NCI-H2227 treated with DMSO at 0.1 percent for 48 hours (cell line): ENCODE measurements around the gene ZNF76.
A peak's percentile ranks its signal among the peaks of the same experiment; 100 is the strongest.

Experiments used
- DNase-seq: peaks from one replicate; lab custom pipeline; 2025; lab: John Stamatoyannopoulos, UW

Gene ZNF76

GRCh38 chr6:35259194-35259947 lies at the start of gene ZNF76:
TSS of gene ZNF76 (plus strand) at chr6:35259735. CDS start at chr6:35281152, 21,417 bp downstream.
- peak; percentile 96 for DNase-seq

GRCh38 chr6:35213298-35213791 lies 46.2 kb upstream of the ZNF76 start:
- peak; percentile 54 for DNase-seq

- peak; percentile 54 for DNase-seq
Observed at GRCh38 chr6:35213824-35214756, 45.4 kb upstream of the ZNF76 start, which contains the start of gene SCUBE3. TSS of gene SCUBE3 (plus strand) at chr6:35213956. CDS start at chr6:35214419, 463 bp downstream.

GRCh38 chr6:35214869-35215664 lies 44.5 kb upstream of the ZNF76 start:
- no peak for DNase-seq

- no peak for DNase-seq
Observed at GRCh38 chr6:35215665-35216411, 43.7 kb upstream of the ZNF76 start.

GRCh38 chr6:35216412-35216732 lies 43.2 kb upstream of the ZNF76 start:
- no peak for DNase-seq

GRCh38 chr6:35216851-35217811 lies 42.4 kb upstream of the ZNF76 start:
- DNase-seq = no peak

- no peak for DNase-seq
Observed at GRCh38 chr6:35218021-35218420, 41.5 kb upstream of the ZNF76 start.

- DNase-seq = no peak
Observed at GRCh38 chr6:35218456-35218855, 41.1 kb upstream of the ZNF76 start.

GRCh38 chr6:35219683-35220326 lies 39.7 kb upstream of the ZNF76 start:
- DNase-seq = peak; percentile 42

GRCh38 chr6:35220711-35221110 lies 38.8 kb upstream of the ZNF76 start:
- DNase-seq = no peak

- no peak for DNase-seq
Observed at GRCh38 chr6:35223396-35223795, 36.1 kb upstream of the ZNF76 start.

- no peak for DNase-seq
Observed at GRCh38 chr6:35224720-35225119, 34.8 kb upstream of the ZNF76 start.

- DNase-seq = no peak
Observed at GRCh38 chr6:35228481-35228880, 31.1 kb upstream of the ZNF76 start.

GRCh38 chr6:35229304-35229703 lies 30.2 kb upstream of the ZNF76 start:
- no peak for DNase-seq

- DNase-seq = no peak
Observed at GRCh38 chr6:35230498-35230897, 29.0 kb upstream of the ZNF76 start.

- no peak for DNase-seq
Observed at GRCh38 chr6:35230950-35231349, 28.6 kb upstream of the ZNF76 start.

GRCh38 chr6:35231563-35231962 lies 28.0 kb upstream of the ZNF76 start:
- no peak for DNase-seq

GRCh38 chr6:35234901-35235300 lies 24.6 kb upstream of the ZNF76 start:
- DNase-seq = no peak

- DNase-seq = no peak
Observed at GRCh38 chr6:35236223-35236622, 23.3 kb upstream of the ZNF76 start.
